Fibroblast of lung (primary cell): ENCODE results near the gene OSBPL9. TPM values are rescaled to one million over a fixed set of nuclear protein-coding genes. Genes with fewer than 3 reads are reported as not detected.

Experiments
- DNase-seq, 2 donors: peaks; one replicate each; pipeline versions ENCODE4 v3.0.0 to v3.0.0-alpha.2; 2010; ENCODE audit warnings: low read depth in 2 of 2
- H2AFZ ChIP-seq: 2 replicates; pipeline ENCODE4 v1.5.1; 2012; ENCODE audit warnings: low read length, control low read depth, inconsistent platforms
- H3K27ac ChIP-seq: 2 replicates; pipeline ENCODE4 v1.5.1; 2011; ENCODE audit warnings: low read length, control low read depth; ENCODE audit not compliant: insufficient read depth
- H3K27me3 ChIP-seq: 2 replicates; pipeline ENCODE4 v1.5.1; 2011; ENCODE audit warnings: mild to moderate bottlenecking, low read length; ENCODE audit not compliant: control insufficient read depth, insufficient read depth
- H3K36me3 ChIP-seq: 2 replicates; pipeline ENCODE4 v1.5.1; 2011; ENCODE audit warnings: low read length; ENCODE audit not compliant: control insufficient read depth, insufficient read depth
- H3K4me1 ChIP-seq: 2 replicates; pipeline ENCODE4 v1.5.1; 2011; ENCODE audit warnings: low read length; ENCODE audit not compliant: control insufficient read depth, insufficient read depth; ENCODE audit errors: extremely low read depth
- H3K4me2 ChIP-seq: 2 replicates; pipeline ENCODE4 v1.5.1; 2011; ENCODE audit warnings: low read length, control low read depth; ENCODE audit not compliant: insufficient read depth; ENCODE audit errors: extremely low read depth
- H3K4me3 ChIP-seq, 4 experiments: fragments of 200-600 bp in 1 of 4; sonication (generic) in 1 of 4; replicated peaks in 1 of 4; 2 replicates each; pipeline ENCODE4 v1.5.1; 2011 to 2016; ENCODE audit warnings: low read length in 4 of 4, low read depth in 3 of 4, mild to moderate bottlenecking in 3 of 4, control low read depth in 2 of 4, inconsistent platforms in 1 of 4, mixed read lengths in 1 of 4; ENCODE audit not compliant: insufficient read depth in 1 of 4; ENCODE audit errors: control extremely low read depth in 1 of 4
- H3K79me2 ChIP-seq: 2 replicates; pipeline ENCODE4 v1.5.1; 2012; ENCODE audit warnings: mild to moderate bottlenecking, low read length, inconsistent platforms; ENCODE audit not compliant: control insufficient read depth, insufficient read depth
- H3K9ac ChIP-seq: 2 replicates; pipeline ENCODE4 v1.5.1; 2011; ENCODE audit warnings: mild to moderate bottlenecking, low read length, control low read depth; ENCODE audit not compliant: insufficient read depth
- H3K9me3 ChIP-seq: 2 replicates; pipeline ENCODE4 v1.5.1; 2012; ENCODE audit warnings: low read depth, low read length; ENCODE audit not compliant: control insufficient read depth, insufficient read depth
- H4K20me1 ChIP-seq: 2 replicates; pipeline ENCODE4 v1.5.1; 2011; ENCODE audit warnings: low read length; ENCODE audit not compliant: control insufficient read depth, insufficient read depth; ENCODE audit errors: extremely low read depth
- CTCF ChIP-seq, 2 donors: IDR thresholded peaks in 1 of 2; conservative IDR thresholded peaks in 1 of 2; 1 replicate in 1 of 2; 2 replicates in 1 of 2; pipeline ENCODE4 v1.5.1; 2011 to 2012; ENCODE audit warnings: low read length in 2 of 2, control low read depth in 1 of 2, inconsistent platforms in 1 of 2, low read depth in 1 of 2, mild to moderate bottlenecking in 1 of 2
- EZH2 ChIP-seq: IDR thresholded peaks from 2 replicates; pipeline ENCODE4 v1.5.1; 2012; ENCODE audit warnings: low read length, control low read depth, mild to moderate bottlenecking; ENCODE audit errors: missing control alignments
- polyA plus RNA-seq, 2 donors: library from polyadenylated mRNA; depleted of rRNA in 1 of 2; stranded (reverse) in 1 of 2; unstranded in 1 of 2; fragments of >200 nt; gene quantifications; 2 replicates each; pipeline ENCODE4 v1.2.1, GENCODE V29; 2011 to 2012; ENCODE audit warnings: missing spikeins in 1 of 2
- total RNA-seq: library from RNA; depleted of rRNA; stranded (reverse); fragments of >200 nt; gene quantifications from 2 replicates; pipeline ENCODE4 v1.2.1, GENCODE V29; 2014

Gene OSBPL9
- total and polyA plus RNA-seq, 2 donors (not counting 1 experiment from before 2014, with no cell fraction given), result 62.5 to 90.7 TPM

GRCh38 chr1:51752073-51752948 is 135.4 kb downstream of the OSBPL9 start:
- no peaks in the 10 kb centered on the region for H3K79me2 ChIP-seq
- no peaks in the 10 kb centered on the region for H3K27me3 ChIP-seq
- H3K9me3 ChIP-seq, result no peaks in the 10 kb centered on the region
- H3K4me3 ChIP-seq, result no peak overlapping the region
- no peak overlapping the region for H3K4me2 ChIP-seq
- H2AFZ ChIP-seq, result no peak overlapping the region
- no peak overlapping the region for H3K9ac ChIP-seq
- no peaks in the 10 kb centered on the region for H4K20me1 ChIP-seq
- H3K27ac ChIP-seq, result no peak overlapping the region
- no peak for TF ChIP-seq CTCF (conservative IDR thresholded peaks at IDR 0.05 in 1 of 2, IDR thresholded peaks at IDR 0.05 in 1 of 2; ENCODE audit: low read depth in 1 of 2, low read length in 2 of 2)
- TF ChIP-seq EZH2, result no peak
- no peaks in the 10 kb centered on the region for H3K4me1 ChIP-seq
- H3K36me3 ChIP-seq, result no peaks in the 10 kb centered on the region
- no peak for DNase-seq

- Histone ChIP-seq H3K4me3 (no peak overlapping the region), H3K9me3 (no peaks in the 10 kb centered on the region), H4K20me1 (no peaks in the 10 kb centered on the region), H3K27ac (no peak overlapping the region), H3K36me3 (no peaks in the 10 kb centered on the region), H3K4me1 (no peaks in the 10 kb centered on the region), H3K4me2 (no peak overlapping the region), H3K79me2 (no peaks in the 10 kb centered on the region), H2AFZ (no peak overlapping the region), H3K27me3 (no peaks in the 10 kb centered on the region), H3K9ac (no peak overlapping the region)
- no peak for DNase-seq
- no peak for TF ChIP-seq EZH2
- no peak for TF ChIP-seq CTCF (conservative IDR thresholded peaks at IDR 0.05 in 1 of 2, IDR thresholded peaks at IDR 0.05 in 1 of 2; ENCODE audit: low read depth in 1 of 2, low read length in 2 of 2)
Observed at GRCh38 chr1:51753969-51754368, 137.1 kb downstream of the OSBPL9 start.

- Histone ChIP-seq H3K4me3 (no peak overlapping the region), H3K27me3 (no peaks in the 10 kb centered on the region), H3K27ac (no peak overlapping the region), H2AFZ (no peak overlapping the region), H3K4me1 (no peaks in the 10 kb centered on the region), H3K79me2 (no peaks in the 10 kb centered on the region), H3K9me3 (no peaks in the 10 kb centered on the region), H4K20me1 (no peaks in the 10 kb centered on the region), H3K9ac (no peak overlapping the region), H3K4me2 (no peak overlapping the region), H3K36me3 (no peaks in the 10 kb centered on the region)
- DNase-seq, result no peak
- TF ChIP-seq CTCF (conservative IDR thresholded peaks at IDR 0.05 in 1 of 2, IDR thresholded peaks at IDR 0.05 in 1 of 2; ENCODE audit: low read depth in 1 of 2, low read length in 2 of 2) (no peak), EZH2 (no peak)
Observed at GRCh38 chr1:51754666-51755065, 137.8 kb downstream of the OSBPL9 start.
